PC-9 (cell line): ENCODE data around the gene CTPS2. TPM values are rescaled to one million over a fixed set of nuclear protein-coding genes. Genes with fewer than 3 reads are reported as not detected.
A peak's percentile ranks its signal among the peaks of the same experiment; 100 is the strongest.
"Not testable (repeated sequence)": the region's sequence is repeated elsewhere in the genome, so short reads cannot be mapped to it uniquely, and the experiment has no call there.

Experiments used
- BruUV-seq: library from RNA; stranded (reverse); fragments of 400-500 nt; replicated peaks from 2 replicates; lab custom pipeline; 2021; lab: Mats Ljungman, UMichigan
- CTCF ChIA-PET: fragments of 300-600 bp; sonication (Branson Sonifier 250); formaldehyde crosslinking; loops from one replicate; lab custom pipeline; 2022; ENCODE audit warnings: antibody characterized with exemption; lab: Charles Lee
- POLR2A ChIA-PET: fragments of 300-600 bp; sonication (Branson Sonifier 250); formaldehyde crosslinking; loops from one replicate; lab custom pipeline; 2022; ENCODE audit warnings: antibody characterized with exemption; ENCODE audit not compliant: unreplicated experiment; lab: Charles Lee
- DNase-seq, 2 experiments: peaks; one replicate each; pipeline versions ENCODE4 v3.0.0 to v3.0.0-alpha.2; 2015 to 2022; ENCODE audit warnings: mixed read lengths in 1 of 2
- H2AFZ ChIP-seq: fragments of 200-600 bp; sonication (generic); 2 replicates; pipeline ENCODE4 v1.8.1; 2017; ENCODE audit warnings: antibody characterized with exemption
- H3F3A ChIP-seq: fragments of 200-600 bp; sonication (generic); 2 replicates; pipeline ENCODE4 v1.8.1; 2017; ENCODE audit warnings: antibody characterized with exemption, mild to moderate bottlenecking, low read depth; ENCODE audit not compliant: insufficient read depth
- H3K27ac ChIP-seq: fragments of 200-600 bp; sonication (generic); 2 replicates; pipeline ENCODE4 v1.6.1; 2016; ENCODE audit warnings: mixed run types
- H3K27me3 ChIP-seq: fragments of 200-600 bp; sonication (generic); 2 replicates; pipeline ENCODE4 v1.6.1; 2016; ENCODE audit warnings: low read depth, mixed run types; ENCODE audit not compliant: insufficient read depth
- H3K36me3 ChIP-seq: fragments of 200-600 bp; sonication (generic); 2 replicates; pipeline ENCODE4 v1.6.1; 2016; ENCODE audit warnings: low read depth, mixed run types
- H3K4me1 ChIP-seq: fragments of 200-600 bp; sonication (generic); replicated peaks from 2 replicates; pipeline ENCODE4 v1.6.1; 2016; ENCODE audit warnings: mixed run types; ENCODE audit not compliant: insufficient read depth
- H3K4me2 ChIP-seq: fragments of 200-600 bp; sonication (generic); 2 replicates; pipeline ENCODE4 v1.6.1; 2017; ENCODE audit warnings: mixed run types
- H3K4me3 ChIP-seq: fragments of 200-600 bp; sonication (generic); 2 replicates; pipeline ENCODE4 v1.6.1; 2016; ENCODE audit warnings: mixed run types
- H3K79me2 ChIP-seq: fragments of 200-600 bp; sonication (generic); 2 replicates; pipeline ENCODE4 v1.6.1; 2017; ENCODE audit warnings: low read depth, mixed run types
- H3K9me2 ChIP-seq: fragments of 200-600 bp; sonication (generic); 2 replicates; pipeline ENCODE4 v1.8.1; 2017; ENCODE audit warnings: mild to moderate bottlenecking; ENCODE audit not compliant: insufficient read depth
- H3K9me3 ChIP-seq: fragments of 200-600 bp; sonication (generic); 2 replicates; pipeline ENCODE4 v1.8.1; 2016; ENCODE audit warnings: low read depth; ENCODE audit not compliant: insufficient read depth
- H4K20me1 ChIP-seq: fragments of 200-600 bp; sonication (generic); 2 replicates; pipeline ENCODE4 v1.8.1; 2017; ENCODE audit not compliant: insufficient read depth
- EZH2 ChIP-seq: fragments of 200-600 bp; sonication (generic); IDR thresholded peaks from 2 replicates; pipeline ENCODE4 v1.8.0; 2017; ENCODE audit warnings: antibody characterized with exemption, low read depth
- intact Hi-C: fragments of 100-400 bp; cut with micrococcal nuclease; formaldehyde crosslinking; loops from one replicate; pipeline ENCODE4 v1.10.0; 2022; ENCODE audit not compliant: unreplicated experiment
- total RNA-seq: library from RNA; stranded (reverse); gene quantifications from 2 replicates; pipeline ENCODE4 v1.2.3, GENCODE V29; 2021
- TF ChIP-seq, protein P1 (sequence below): fragments of 200-600 bp; sonication (generic); conservative IDR thresholded peaks from 2 replicates; pipeline ENCODE4 v1.6.1; 2017; ENCODE audit warnings: mixed run types, antibody characterized with exemption, mild to moderate bottlenecking, moderate library complexity

Gene CTPS2
- total RNA-seq, 1 experiment from 2014 or later = 15.8 TPM

DNA sequence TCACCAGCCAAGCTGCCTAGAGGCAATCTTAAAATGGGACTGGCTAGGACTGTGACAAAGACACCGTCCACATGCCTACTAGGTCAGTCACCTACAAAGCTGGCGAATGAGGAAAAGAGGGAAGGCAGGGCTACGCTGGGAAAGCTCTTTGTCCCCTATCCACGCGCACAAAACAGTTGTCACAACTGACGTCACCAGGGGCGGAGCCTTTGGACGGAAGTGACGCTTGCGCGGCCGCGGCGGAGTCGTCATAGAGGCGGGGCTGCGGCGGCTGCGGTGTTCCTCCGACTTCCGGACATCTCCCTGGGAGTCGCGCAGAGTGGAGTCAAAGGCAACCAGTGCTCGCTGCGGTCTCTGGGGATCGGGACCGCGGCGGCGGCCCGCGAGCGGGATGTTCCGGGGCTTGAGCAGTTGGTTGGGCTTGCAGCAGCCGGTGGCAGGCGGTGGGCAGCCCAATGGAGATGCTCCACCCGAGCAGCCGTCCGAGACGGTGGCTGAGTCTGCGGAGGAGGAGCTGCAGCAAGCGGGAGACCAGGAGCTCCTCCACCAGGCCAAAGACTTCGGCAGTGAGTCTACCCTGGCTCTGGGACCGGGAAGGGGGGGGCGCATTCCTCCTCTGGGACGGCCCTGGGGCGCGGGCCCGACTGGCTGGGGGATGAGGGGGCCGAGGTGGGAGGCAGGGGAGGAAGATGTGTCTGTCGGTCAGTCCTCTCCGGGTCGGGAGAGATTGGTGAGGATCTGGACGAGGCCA is 7.0 kb upstream of the CTPS2 start, which contains the start of gene SYAP1:
Gene SYAP1, plus strand, starts transcription at position 279 of the 751 bp plus-strand sequence. Its CDS starts 113 bp downstream, at position 392.
- peak; percentile 94 to 96 for DNase-seq
- H2AFZ ChIP-seq = peak within 1 kb of the TSS; percentile 86
- peak within 1 kb of the TSS; percentile 98 for H3K27ac ChIP-seq
- TF ChIP-seq EZH2 = no peak
- TF ChIP-seq, protein P1, sequence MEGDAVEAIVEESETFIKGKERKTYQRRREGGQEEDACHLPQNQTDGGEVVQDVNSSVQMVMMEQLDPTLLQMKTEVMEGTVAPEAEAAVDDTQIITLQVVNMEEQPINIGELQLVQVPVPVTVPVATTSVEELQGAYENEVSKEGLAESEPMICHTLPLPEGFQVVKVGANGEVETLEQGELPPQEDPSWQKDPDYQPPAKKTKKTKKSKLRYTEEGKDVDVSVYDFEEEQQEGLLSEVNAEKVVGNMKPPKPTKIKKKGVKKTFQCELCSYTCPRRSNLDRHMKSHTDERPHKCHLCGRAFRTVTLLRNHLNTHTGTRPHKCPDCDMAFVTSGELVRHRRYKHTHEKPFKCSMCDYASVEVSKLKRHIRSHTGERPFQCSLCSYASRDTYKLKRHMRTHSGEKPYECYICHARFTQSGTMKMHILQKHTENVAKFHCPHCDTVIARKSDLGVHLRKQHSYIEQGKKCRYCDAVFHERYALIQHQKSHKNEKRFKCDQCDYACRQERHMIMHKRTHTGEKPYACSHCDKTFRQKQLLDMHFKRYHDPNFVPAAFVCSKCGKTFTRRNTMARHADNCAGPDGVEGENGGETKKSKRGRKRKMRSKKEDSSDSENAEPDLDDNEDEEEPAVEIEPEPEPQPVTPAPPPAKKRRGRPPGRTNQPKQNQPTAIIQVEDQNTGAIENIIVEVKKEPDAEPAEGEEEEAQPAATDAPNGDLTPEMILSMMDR = no peak
- ChIA-PET CTCF (no interaction called here), POLR2A (interaction anchor here (0.5 to 1.0 kb wide), 9 partner anchors 8 to 1450 kb away, joined by 3 to 16 read pairs (median 3); partner anchors contain the start of gene AP1S2)
- no TSS peak for BruUV-seq
- no peaks in the 10 kb centered on the region for H3K27me3 ChIP-seq
- H3K4me2 ChIP-seq = peak within 1 kb of the TSS; percentile 98
- no peaks in the 10 kb centered on the region for H3K9me2 ChIP-seq
- intact Hi-C loops = loop anchor here (2.0 to 5.0 kb wide), 3 partner anchors 53 to 1017 kb away; partner anchors contain the start of genes SCML1 and TXLNG
- H3K4me3 ChIP-seq = peak within 1 kb of the TSS; percentile 73
- H3K4me1 ChIP-seq = 0 out of 2 replicates have a peak, but pooled peaks cover 6% of the 10 kb centered on the region
- H4K20me1 ChIP-seq = peaks cover 9% of the 10 kb centered on the region; the same call in 1 of the 2 replicates
- H3K9me3 ChIP-seq = no peaks in the 10 kb centered on the region
- H3F3A ChIP-seq = peaks cover 14% of the 10 kb centered on the region; the same call in 1 of the 2 replicates
- peaks cover 47% of the 10 kb centered on the region for H3K79me2 ChIP-seq
- no peaks in the 10 kb centered on the region for H3K36me3 ChIP-seq

DNA sequence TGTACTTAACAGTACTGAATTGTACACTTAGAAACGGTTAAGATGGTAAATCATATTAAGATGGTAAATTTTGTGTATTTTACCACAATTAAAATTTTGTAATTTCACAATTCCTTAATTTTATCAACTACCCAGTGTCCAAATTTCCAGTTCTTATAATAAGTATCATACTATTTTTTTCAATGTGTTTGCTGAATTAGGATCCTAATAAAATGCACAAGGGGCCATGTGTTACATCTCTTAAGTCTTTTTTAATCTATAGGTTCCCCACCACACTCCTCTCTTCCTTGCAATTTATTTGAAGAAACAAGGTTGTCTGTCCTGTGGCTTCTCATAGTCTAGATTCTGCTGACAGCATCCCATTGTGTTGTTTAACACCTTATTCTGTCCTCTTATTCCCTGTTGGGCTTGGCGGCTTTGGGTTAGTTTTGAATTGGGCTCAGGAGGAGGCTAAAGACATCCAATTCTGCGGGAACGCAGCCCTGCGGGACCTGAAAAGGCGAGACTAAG is 6.4 kb upstream of the CTPS2 start:
- intact Hi-C loops = loop anchor here (2.0 to 5.0 kb wide), 3 partner anchors 53 to 1018 kb away; partner anchors contain the start of genes SCML1 and TXLNG
- DNase-seq = no peak
- H3K4me2 ChIP-seq = peak overlapping the region; percentile 98
- H3K27ac ChIP-seq = peak overlapping the region; percentile 98
- peak overlapping the region; percentile 73 for H3K4me3 ChIP-seq
- TF ChIP-seq EZH2 = no peak
- TF ChIP-seq, protein P1 = no peak
- ChIA-PET CTCF (no interaction called here), POLR2A (interaction anchor here (0.7 to 1.0 kb wide), 3 partner anchors 52 to 864 kb away, joined by 3 to 5 read pairs (median 3); partner anchors contain the start of gene AP1S2)
- H3F3A ChIP-seq = peaks cover 14% of the 10 kb centered on the region; the same call in 1 of the 2 replicates
- 0 out of 2 replicates have a peak, but pooled peaks cover 9% of the 10 kb centered on the region for H4K20me1 ChIP-seq
- H3K4me1 ChIP-seq = 0 out of 2 replicates have a peak, but pooled peaks cover 6% of the 10 kb centered on the region
- peak overlapping the region; percentile 86 for H2AFZ ChIP-seq
- no peaks in the 10 kb centered on the region for H3K36me3 ChIP-seq
- H3K9me3 ChIP-seq = no peaks in the 10 kb centered on the region
- H3K9me2 ChIP-seq = no peaks in the 10 kb centered on the region
- BruUV-seq = TSS peak; percentile 99
- peaks cover 41% of the 10 kb centered on the region for H3K79me2 ChIP-seq
- no peaks in the 10 kb centered on the region for H3K27me3 ChIP-seq

DNA sequence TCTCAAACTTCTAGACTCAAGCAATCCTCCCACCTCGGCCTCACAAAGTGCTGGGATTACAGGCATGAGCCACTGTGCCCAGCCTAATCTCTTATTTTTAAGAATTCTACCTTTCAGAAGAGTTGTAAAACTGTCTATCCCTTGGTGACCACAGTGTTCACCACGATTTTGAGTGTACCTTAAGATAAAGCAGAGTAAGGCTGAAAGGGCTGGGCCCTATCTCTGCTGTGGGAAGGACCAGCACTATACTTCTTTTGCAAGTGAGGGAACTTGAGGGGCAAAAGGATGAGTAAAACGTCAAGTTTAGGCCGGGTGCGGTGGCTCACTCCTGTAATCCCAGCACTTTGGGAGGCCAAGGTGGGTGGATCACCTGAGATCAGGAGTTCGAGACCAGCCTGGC is 4.0 kb upstream of the CTPS2 start:
- H3K4me2 ChIP-seq, H3K4me3 ChIP-seq, H3K9me3 ChIP-seq, H3K27me3 ChIP-seq, DNase-seq, H3K36me3 ChIP-seq, H3K4me1 ChIP-seq, H3K9me2 ChIP-seq, POLR2A ChIA-PET, CTCF ChIA-PET, H3K27ac ChIP-seq, H2AFZ ChIP-seq, H4K20me1 ChIP-seq, BruUV-seq: not testable (repeated sequence)
- Histone ChIP-seq H3F3A (peaks cover 14% of the 10 kb centered on the region; the same call in 1 of the 2 replicates), H3K79me2 (peaks cover 18% of the 10 kb centered on the region)
- intact Hi-C loops = loop anchor here (5.0 kb wide), 1 partner anchor 56 kb away; no protein-coding TSS in a partner anchor

DNA sequence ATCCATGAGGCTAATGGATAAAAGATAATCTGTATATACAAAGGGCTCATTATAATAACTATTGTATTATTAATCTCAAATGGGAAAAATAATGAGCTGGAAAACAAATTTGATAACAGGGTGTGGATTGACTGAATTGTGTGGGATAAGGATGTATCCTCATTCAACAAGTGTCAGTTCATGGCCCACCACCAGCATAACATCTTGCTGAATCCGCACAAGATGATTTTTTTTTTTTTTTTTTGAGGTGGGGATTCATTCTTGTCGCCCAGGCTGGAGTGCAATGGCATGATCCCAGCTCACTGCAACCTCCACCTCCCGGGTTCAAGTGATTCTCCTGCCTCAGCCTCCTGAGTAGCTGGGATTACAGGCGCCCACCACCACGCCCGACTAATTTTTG is 3.2 kb upstream of the CTPS2 start:
- DNase-seq, POLR2A ChIA-PET, H3K27me3 ChIP-seq, BruUV-seq, H3K4me1 ChIP-seq, H3K79me2 ChIP-seq, H3K36me3 ChIP-seq, H2AFZ ChIP-seq, H3K4me2 ChIP-seq, H4K20me1 ChIP-seq, H3K27ac ChIP-seq, H3K4me3 ChIP-seq, CTCF ChIA-PET, H3K9me2 ChIP-seq, H3K9me3 ChIP-seq: not testable (repeated sequence)
- intact Hi-C loops = loop anchor here (5.0 kb wide), 1 partner anchor 57 kb away; no protein-coding TSS in a partner anchor
- H3F3A ChIP-seq = peaks cover 14% of the 10 kb centered on the region; the same call in 1 of the 2 replicates
